ENCODE results near the gene SLC26A1. TPM values are rescaled to one million over a fixed set of nuclear protein-coding genes. Genes with fewer than 3 reads are reported as not detected.

The SLC26A1 gene
- total and polyA plus RNA-seq, 12 donors = 0.06 to 0.66 (median 0.33) TPM; not detected in 8

- no peak for ATAC-seq
- intact Hi-C loops (cut with DNase I) = no loop called here
- Histone ChIP-seq H3K27ac (no peak overlapping the region), H3K4me1 (peaks cover 0 to 7% (median 0%) of the 10 kb centered on the region in 9 donors), H3K9me3 (no peaks in the 10 kb centered on the region), H3K36me3 (no peaks in the 10 kb centered on the region), H3K27me3 (peaks cover 0 to 2% (median 0%) of the 10 kb centered on the region in 7 donors), H3K4me3 (no peak overlapping the region)
- no peak for DNase-seq
- no peak for TF ChIP-seq CTCF (IDR thresholded peaks at IDR 0.05)
- 81 to 85% methylated on average over 15 of the region's 15 CpGs for WGBS, 2 donors
Measured at GRCh38 chr4:1017706-1018105, 24.5 kb upstream of the SLC26A1 start.

GRCh38 chr4:1017211-1017610 is 24.0 kb upstream of the SLC26A1 start:
- no peak overlapping the region for H3K4me3 ChIP-seq
- peaks cover 0 to 7% (median 0%) of the 10 kb centered on the region in 7 donors for H3K27me3 ChIP-seq
- H3K4me1 ChIP-seq = peaks cover 0 to 12% (median 2%) of the 10 kb centered on the region in 9 donors
- H3K27ac ChIP-seq = no peak overlapping the region
- ATAC-seq (no peak), DNase-seq (no peak)
- H3K36me3 ChIP-seq = no peaks in the 10 kb centered on the region
- intact Hi-C loops (cut with DNase I) = no loop called here
- 78 to 85% methylated on average over 15 to 16 of the region's 16 CpGs for WGBS, 2 donors
- no peaks in the 10 kb centered on the region for H3K9me3 ChIP-seq
- TF ChIP-seq CTCF (IDR thresholded peaks at IDR 0.05) = no peak

- peaks cover 0 to 9% (median 0%) of the 10 kb centered on the region in 7 donors for H3K27me3 ChIP-seq
- no peak overlapping the region for H3K27ac ChIP-seq
- intact Hi-C loops (cut with DNase I) = no loop called here
- DNase-seq (no peak), ATAC-seq (no peak)
- no peak for TF ChIP-seq CTCF (IDR thresholded peaks at IDR 0.05)
- peaks cover 3 to 18% (median 7%) of the 10 kb centered on the region in 9 donors for H3K4me1 ChIP-seq
- no peak overlapping the region for H3K4me3 ChIP-seq
- no peaks in the 10 kb centered on the region for H3K9me3 ChIP-seq
- H3K36me3 ChIP-seq = no peaks in the 10 kb centered on the region
- 85 to 98% methylated on average over 10 of the region's 10 CpGs for WGBS, 2 donors
Measured at GRCh38 chr4:1015746-1016145, 22.5 kb upstream of the SLC26A1 start.

GRCh38 chr4:1015179-1015578 is 22.0 kb upstream of the SLC26A1 start:
- Histone ChIP-seq H3K9me3 (no peaks in the 10 kb centered on the region), H3K27me3 (peaks cover 0 to 9% (median 0%) of the 10 kb centered on the region in 7 donors), H3K4me3 (no peak overlapping the region), H3K36me3 (no peaks in the 10 kb centered on the region), H3K4me1 (peaks cover 6 to 23% (median 13%) of the 10 kb centered on the region in 9 donors), H3K27ac (no peak overlapping the region)
- no peak for DNase-seq
- 84 to 86% methylated on average over 7 to 8 of the region's 8 CpGs for WGBS, 2 donors
- TF ChIP-seq CTCF (IDR thresholded peaks at IDR 0.05) = no peak
- no peak for ATAC-seq
- intact Hi-C loops (cut with DNase I) = no loop called here
